HEK293 (cell line): ENCODE measurements around the gene PREX1.
A peak's percentile ranks its signal among the peaks of the same experiment; 100 is the strongest.

Experiments
- ATF2 ChIP-seq: fragments of 450-650 bp; formaldehyde crosslinking; IDR thresholded peaks from 2 replicates; pipeline ENCODE4 v1.5.1; 2016; ENCODE audit warnings: missing biosample characterization, missing genetic modification characterization, low read depth
- CTCF ChIP-seq: fragments of 450-650 bp; formaldehyde crosslinking; IDR thresholded peaks from 2 replicates; pipeline ENCODE4 v1.5.1; 2016; ENCODE audit warnings: missing biosample characterization, missing genetic modification characterization
- SCRT2 ChIP-seq: fragments of 450-650 bp; formaldehyde crosslinking; IDR thresholded peaks from 2 replicates; pipeline ENCODE4 v1.5.1; 2016; ENCODE audit warnings: missing biosample characterization, missing genetic modification characterization
- ZBTB11 ChIP-seq: fragments of 450-650 bp; formaldehyde crosslinking; conservative IDR thresholded peaks from 2 replicates; pipeline ENCODE4 v1.5.1; 2016; ENCODE audit warnings: low read depth, missing biosample characterization, missing genetic modification characterization
- ZBTB21 ChIP-seq: fragments of 450-650 bp; formaldehyde crosslinking; IDR thresholded peaks from 2 replicates; pipeline ENCODE4 v1.5.1; 2017; ENCODE audit warnings: missing biosample characterization, missing genetic modification characterization
- ZNF280C ChIP-seq: fragments of 450-650 bp; formaldehyde crosslinking; IDR thresholded peaks from 2 replicates; pipeline ENCODE4 v1.5.1; 2016; ENCODE audit warnings: missing biosample characterization, missing genetic modification characterization
- ZNF335 ChIP-seq: fragments of 450-650 bp; formaldehyde crosslinking; conservative IDR thresholded peaks from 2 replicates; pipeline ENCODE4 v1.5.1; 2016; ENCODE audit warnings: missing biosample characterization, missing genetic modification characterization
- ZNF501 ChIP-seq: fragments of 450-650 bp; formaldehyde crosslinking; IDR thresholded peaks from 2 replicates; pipeline ENCODE4 v1.5.1; 2016; ENCODE audit warnings: missing biosample characterization, missing genetic modification characterization
- ZNF549 ChIP-seq: fragments of 450-650 bp; IDR thresholded peaks from 2 replicates; pipeline ENCODE4 v1.5.1; 2018; ENCODE audit warnings: missing biosample characterization, missing genetic modification characterization, mild to moderate bottlenecking, inconsistent platforms, moderate library complexity
- ZNF658 ChIP-seq: fragments of 450-650 bp; formaldehyde crosslinking; IDR thresholded peaks from 2 replicates; pipeline ENCODE4; 2016; ENCODE audit warnings: missing biosample characterization, missing genetic modification characterization
- ZNF747 ChIP-seq: fragments of 450-650 bp; formaldehyde crosslinking; IDR thresholded peaks from 2 replicates; pipeline ENCODE4 v1.5.1; 2016; ENCODE audit warnings: missing biosample characterization, missing genetic modification characterization

GRCh38 chr20:48620507-48621375, 207.1 kb downstream of the PREX1 start:
- TF ChIP-seq ZNF549 (tag by site-specific recombination) (no peak), ZNF658 (tag by site-specific recombination) (no peak), CTCF (tag by site-specific recombination) (peak; percentile 89), ZNF747 (no peak), ZBTB21 (tag by site-specific recombination) (no peak), SCRT2 (tag by site-specific recombination) (no peak), ATF2 (no peak), ZBTB11 (tag by site-specific recombination) (0 out of 2 replicates have a peak, but pooled peaks have one; percentile 27), ZNF501 (tag by site-specific recombination) (no peak), ZNF335 (peak; percentile 93), ZNF280C (tag by site-specific recombination) (no peak)
